Activated T-helper 1 cell treated with anti-CD3 and anti-CD28 coated beads, Interleukin-12 subunit alpha, Interleukin-12 subunit beta, Interleukin-2, Interleukin-4 antibody, amounts not matched to agents 30 ng/mL and 10 ng/mL and 1 ng/mL, durations not matched to agents 14 hours and 24 hours and 36 hours (primary cell): ENCODE results near the gene ETHE1. TPM values are rescaled to one million over a fixed set of nuclear protein-coding genes. Genes with fewer than 3 reads are reported as not detected.

Experiments used
- DNase-seq: peaks from one replicate; pipeline ENCODE4 v3.0.0; 2021; ENCODE audit warnings: low spot score
- H3K27ac Mint-ChIP-seq: one replicate; pipeline ENCODE4 v1.8.0; 2021; ENCODE audit warnings: mild to moderate bottlenecking, mixed read lengths
- H3K27me3 Mint-ChIP-seq: one replicate; pipeline ENCODE4 v1.8.0; 2022; ENCODE audit warnings: mild to moderate bottlenecking, moderate library complexity, mixed read lengths; ENCODE audit not compliant: insufficient read depth
- H3K36me3 Mint-ChIP-seq: one replicate; pipeline ENCODE4 v1.8.0; 2021; ENCODE audit warnings: low read depth, mixed read lengths
- H3K4me1 Mint-ChIP-seq: one replicate; pipeline ENCODE4 v1.8.0; 2021; ENCODE audit warnings: low read depth, mixed read lengths
- H3K4me3 Mint-ChIP-seq: one replicate; pipeline ENCODE4 v1.8.0; 2021; ENCODE audit warnings: mild to moderate bottlenecking, moderate library complexity, mixed read lengths
- H3K9me3 Mint-ChIP-seq: one replicate; pipeline ENCODE4 v1.8.0; 2021; ENCODE audit warnings: mixed read lengths
- intact Hi-C: fragments of 100-400 bp; cut with micrococcal nuclease; formaldehyde crosslinking; loops from one replicate; pipeline ENCODE4 v1.15.1; 2024
- total RNA-seq: library from RNA; stranded (reverse); gene quantifications from 2 replicates; pipeline ENCODE4 v1.2.3, GENCODE V29; 2022

The ETHE1 gene
- total RNA-seq, 1 donor from 2014 or later, result 55.4 TPM

DNA sequence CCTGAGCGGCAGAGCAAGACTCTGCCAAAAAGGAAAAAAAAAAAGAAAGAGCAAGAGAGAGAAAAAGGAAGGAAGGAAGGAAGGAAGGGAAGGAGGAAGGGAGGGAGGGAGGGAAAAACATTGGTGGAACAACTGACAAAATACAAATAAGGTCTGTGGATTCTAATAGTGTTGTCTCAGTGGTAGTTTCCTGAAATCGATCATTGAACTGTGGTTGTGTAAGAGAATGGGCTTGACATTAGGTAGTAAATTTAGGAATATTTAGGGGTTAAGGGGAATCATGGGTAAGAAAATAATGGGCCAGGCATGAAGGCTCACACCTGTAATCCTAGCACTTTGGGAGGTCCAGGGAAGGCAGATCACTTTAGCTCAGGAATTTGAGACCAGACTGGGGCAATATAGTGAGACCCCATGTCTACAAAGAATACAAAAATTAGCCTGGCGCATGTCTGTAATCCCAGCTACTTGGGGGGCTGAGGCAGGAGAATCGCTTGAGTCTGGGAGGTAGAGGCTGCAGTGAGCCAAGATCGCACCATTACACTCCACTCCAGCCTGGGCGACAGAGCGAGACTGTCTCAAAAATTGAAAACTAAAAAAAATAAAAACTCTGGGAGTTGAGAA, 36.9 kb downstream of the ETHE1 start:
- DNase-seq, result no peak
- intact Hi-C loops, result no loop called here
- Mint-ChIP-seq H3K27ac (no peak overlapping the region), H3K27me3 (no peaks in the 10 kb centered on the region), H3K4me1 (peaks cover 4% of the 10 kb centered on the region), H3K9me3 (no peaks in the 10 kb centered on the region), H3K36me3 (peaks cover 5% of the 10 kb centered on the region), H3K4me3 (no peak overlapping the region)

DNA sequence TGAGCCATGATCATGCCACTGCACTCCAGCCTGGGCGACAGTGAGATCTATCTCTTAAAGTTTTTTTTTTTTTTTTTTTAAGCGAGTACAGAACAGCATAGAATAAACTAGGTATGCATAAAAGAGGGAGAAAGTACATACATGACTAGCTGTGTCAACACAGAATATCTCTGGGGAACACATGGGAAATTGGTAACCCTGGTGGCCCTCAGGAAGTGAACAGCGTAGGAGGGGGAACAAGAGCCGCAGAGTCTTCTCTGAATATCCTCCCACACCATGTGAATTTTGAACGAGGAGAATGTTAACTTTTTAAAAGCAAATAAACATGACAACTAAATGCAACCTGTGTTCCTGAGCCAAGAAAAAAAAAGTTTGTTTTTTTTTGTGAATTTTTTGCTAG, 37.7 kb downstream of the ETHE1 start:
- peaks cover 3% of the 10 kb centered on the region for H3K36me3 Mint-ChIP-seq
- H3K4me1 Mint-ChIP-seq, result peaks cover 4% of the 10 kb centered on the region
- H3K27me3 Mint-ChIP-seq, result no peaks in the 10 kb centered on the region
- DNase-seq, result no peak
- no peak overlapping the region for H3K4me3 Mint-ChIP-seq
- intact Hi-C loops, result no loop called here
- H3K9me3 Mint-ChIP-seq, result no peaks in the 10 kb centered on the region
- H3K27ac Mint-ChIP-seq, result no peak overlapping the region

DNA sequence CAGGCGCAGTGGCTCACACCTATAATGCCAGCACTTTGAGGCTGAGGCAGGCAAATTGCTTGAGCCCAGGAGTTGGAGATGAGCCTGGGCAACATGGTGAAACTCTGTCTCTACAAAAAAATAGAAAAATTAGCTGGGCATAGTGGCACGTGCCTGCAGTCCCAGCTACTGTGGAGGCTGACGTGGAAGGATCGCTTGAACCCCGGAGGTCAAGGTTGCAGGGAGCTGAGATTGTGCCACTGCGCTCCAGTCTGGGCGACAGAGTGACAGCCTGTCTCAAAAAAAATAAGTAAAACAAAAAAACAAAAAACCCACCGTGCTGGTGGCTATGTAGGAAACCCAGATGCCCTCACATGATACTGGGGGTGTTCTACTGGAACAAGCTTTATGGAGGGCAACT, 38.8 kb downstream of the ETHE1 start:
- peaks cover 3% of the 10 kb centered on the region for H3K36me3 Mint-ChIP-seq

DNA sequence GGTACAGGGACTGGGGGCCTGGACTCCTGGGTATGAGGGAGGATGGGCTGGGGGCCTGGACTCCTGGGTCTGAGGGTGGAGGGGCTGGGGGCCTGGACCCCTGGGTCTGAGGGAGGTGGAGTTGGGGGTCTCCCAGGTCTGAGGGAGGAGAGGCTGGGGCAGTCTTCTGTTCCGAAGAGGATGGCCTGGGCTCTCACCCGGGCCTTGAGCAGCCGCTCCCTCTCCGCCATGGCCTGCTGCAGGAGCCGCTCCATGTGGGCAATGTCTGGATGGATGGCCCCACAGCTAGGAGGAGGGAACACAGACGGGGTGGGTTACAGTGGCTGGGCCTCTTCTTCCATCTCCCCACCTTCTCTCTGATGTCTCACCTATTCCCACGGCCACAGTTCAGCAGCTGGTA, 40.6 kb downstream of the ETHE1 start:
- no peaks in the 10 kb centered on the region for H3K9me3 Mint-ChIP-seq
- no peak overlapping the region for H3K4me3 Mint-ChIP-seq
- intact Hi-C loops, result no loop called here
- no peak overlapping the region for H3K27ac Mint-ChIP-seq
- peaks cover 4% of the 10 kb centered on the region for H3K4me1 Mint-ChIP-seq
- DNase-seq, result no peak
- H3K27me3 Mint-ChIP-seq, result no peaks in the 10 kb centered on the region
- peaks cover 6% of the 10 kb centered on the region for H3K36me3 Mint-ChIP-seq

More for the DNA sequence above, 38.8 kb downstream of the ETHE1 start:
- no peak for DNase-seq
- Mint-ChIP-seq H3K27ac (no peak overlapping the region), H3K4me3 (no peak overlapping the region), H3K4me1 (peaks cover 4% of the 10 kb centered on the region), H3K9me3 (no peaks in the 10 kb centered on the region), H3K27me3 (no peaks in the 10 kb centered on the region)
- intact Hi-C loops, result no loop called here

DNA sequence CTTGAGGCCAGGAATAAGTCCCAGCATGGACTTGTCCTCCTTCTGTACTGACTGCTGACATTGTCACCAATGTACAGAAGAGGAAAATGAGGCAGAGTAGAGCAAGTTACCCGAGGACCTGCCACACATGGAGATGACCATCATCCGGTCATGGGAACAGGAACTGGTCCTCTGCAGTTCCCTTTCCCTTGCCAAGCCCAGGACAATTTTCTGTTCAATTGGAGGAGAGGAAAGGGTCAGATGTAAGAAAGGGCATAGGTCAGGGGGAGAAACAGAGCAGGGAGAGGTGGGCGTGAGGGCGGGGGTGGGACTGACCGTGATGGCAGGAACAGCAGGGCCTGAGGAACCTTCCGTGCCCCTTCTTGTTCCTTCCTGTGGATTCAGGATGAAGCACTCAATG, 41.0 kb downstream of the ETHE1 start:
- intact Hi-C loops, result no loop called here
- Mint-ChIP-seq H3K4me1 (peaks cover 4% of the 10 kb centered on the region), H3K27me3 (no peaks in the 10 kb centered on the region), H3K27ac (no peak overlapping the region), H3K9me3 (no peaks in the 10 kb centered on the region), H3K36me3 (peaks cover 6% of the 10 kb centered on the region), H3K4me3 (no peak overlapping the region)
- no peak for DNase-seq

DNA sequence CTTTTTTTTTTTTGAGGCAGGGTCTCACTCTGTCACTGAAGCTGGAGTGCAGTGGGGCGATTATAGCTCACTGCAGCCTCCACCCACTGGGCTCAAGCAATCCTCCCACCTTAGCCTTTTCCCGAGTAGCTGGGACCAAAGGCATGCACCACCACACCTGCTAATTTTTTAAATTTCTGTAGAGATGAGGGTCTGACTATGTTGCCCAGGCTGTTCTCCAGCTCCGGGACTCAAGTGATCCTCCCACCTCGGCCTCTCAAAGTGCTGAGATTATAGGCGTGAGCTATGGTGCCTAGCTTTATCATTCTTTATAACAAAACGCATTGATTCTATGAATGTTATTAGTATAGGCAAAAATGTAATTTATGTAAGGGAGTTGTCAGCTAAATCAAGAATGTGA, 43.7 kb downstream of the ETHE1 start:
- H3K27me3 Mint-ChIP-seq, result no peaks in the 10 kb centered on the region
- H3K4me3 Mint-ChIP-seq, result no peak overlapping the region
- no peak overlapping the region for H3K27ac Mint-ChIP-seq
- H3K4me1 Mint-ChIP-seq, result no peaks in the 10 kb centered on the region
- intact Hi-C loops, result no loop called here
- no peak for DNase-seq
- H3K36me3 Mint-ChIP-seq, result peaks cover 11% of the 10 kb centered on the region
- H3K9me3 Mint-ChIP-seq, result no peaks in the 10 kb centered on the region

DNA sequence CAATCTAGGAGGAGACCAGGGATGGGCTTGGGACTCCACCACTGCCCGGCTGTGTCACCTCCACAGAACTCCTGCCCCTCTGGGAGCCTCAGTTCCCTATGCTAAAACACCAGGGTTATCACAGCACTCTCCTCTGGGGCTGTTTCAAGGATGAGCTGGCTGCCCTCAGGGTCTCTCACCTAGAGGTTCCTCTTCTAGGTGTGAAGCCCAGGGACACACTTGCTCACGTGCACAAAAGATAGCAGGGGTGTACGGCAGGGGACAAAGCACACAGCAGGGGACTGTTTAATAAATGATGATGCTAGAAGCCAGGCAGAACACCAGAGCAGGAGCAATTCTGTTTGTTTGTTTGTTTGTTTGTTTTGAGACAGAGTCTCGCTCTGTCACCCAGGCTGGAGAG, 44.8 kb downstream of the ETHE1 start:
- intact Hi-C loops, result no loop called here
- Mint-ChIP-seq H3K4me1 (no peaks in the 10 kb centered on the region), H3K27ac (no peak overlapping the region), H3K27me3 (no peaks in the 10 kb centered on the region), H3K36me3 (peaks cover 14% of the 10 kb centered on the region), H3K4me3 (no peak overlapping the region), H3K9me3 (no peaks in the 10 kb centered on the region)
- no peak for DNase-seq

DNA sequence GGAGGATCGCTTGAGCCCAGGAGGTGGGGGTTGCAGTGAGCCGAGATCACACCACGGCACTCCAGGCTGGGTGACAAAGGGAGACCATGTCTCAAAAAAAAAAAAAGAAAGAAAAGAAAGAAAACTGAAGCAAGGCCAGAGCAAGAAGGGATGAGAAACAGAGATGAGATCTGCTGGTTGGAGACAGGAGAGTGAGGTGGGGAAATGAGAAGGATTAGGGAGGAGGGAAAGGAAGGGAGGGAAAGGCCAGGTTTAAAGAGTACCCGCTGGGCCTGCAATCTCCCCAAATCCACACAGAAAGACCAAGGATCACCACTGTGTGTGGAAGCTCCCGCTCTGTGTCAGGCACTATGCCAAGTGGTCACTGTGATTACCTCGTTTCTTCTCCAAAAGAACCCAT, 45.3 kb downstream of the ETHE1 start:
- H3K9me3 Mint-ChIP-seq, result no peaks in the 10 kb centered on the region
- intact Hi-C loops, result no loop called here
- no peak for DNase-seq
- peaks cover 14% of the 10 kb centered on the region for H3K36me3 Mint-ChIP-seq
- no peak overlapping the region for H3K27ac Mint-ChIP-seq
- H3K4me3 Mint-ChIP-seq, result no peak overlapping the region
- H3K4me1 Mint-ChIP-seq, result no peaks in the 10 kb centered on the region
- no peaks in the 10 kb centered on the region for H3K27me3 Mint-ChIP-seq

DNA sequence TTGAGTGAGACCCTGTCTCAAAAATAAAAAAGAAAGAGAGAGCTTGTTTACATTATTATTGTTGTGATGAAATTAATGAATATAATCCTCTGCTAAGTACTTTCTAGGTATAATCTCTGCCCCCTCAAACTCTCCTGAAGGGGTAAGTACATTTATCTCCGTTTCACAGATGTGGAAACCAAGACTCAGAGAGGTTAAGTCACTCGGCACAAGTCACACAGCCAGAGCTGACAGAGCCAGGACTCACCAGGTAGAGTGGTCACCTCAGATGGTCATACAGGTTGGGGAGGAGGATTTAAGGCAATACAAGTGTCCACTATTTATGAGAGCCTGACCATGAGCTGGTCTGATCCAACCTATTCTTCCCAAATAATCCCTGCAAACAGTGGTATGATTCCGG, 46.4 kb downstream of the ETHE1 start:
- Mint-ChIP-seq H3K4me3 (no peak overlapping the region), H3K27me3 (no peaks in the 10 kb centered on the region), H3K4me1 (peaks cover 7% of the 10 kb centered on the region), H3K9me3 (no peaks in the 10 kb centered on the region), H3K36me3 (peaks cover 14% of the 10 kb centered on the region), H3K27ac (no peak overlapping the region)
- no peak for DNase-seq
- intact Hi-C loops, result no loop called here

DNA sequence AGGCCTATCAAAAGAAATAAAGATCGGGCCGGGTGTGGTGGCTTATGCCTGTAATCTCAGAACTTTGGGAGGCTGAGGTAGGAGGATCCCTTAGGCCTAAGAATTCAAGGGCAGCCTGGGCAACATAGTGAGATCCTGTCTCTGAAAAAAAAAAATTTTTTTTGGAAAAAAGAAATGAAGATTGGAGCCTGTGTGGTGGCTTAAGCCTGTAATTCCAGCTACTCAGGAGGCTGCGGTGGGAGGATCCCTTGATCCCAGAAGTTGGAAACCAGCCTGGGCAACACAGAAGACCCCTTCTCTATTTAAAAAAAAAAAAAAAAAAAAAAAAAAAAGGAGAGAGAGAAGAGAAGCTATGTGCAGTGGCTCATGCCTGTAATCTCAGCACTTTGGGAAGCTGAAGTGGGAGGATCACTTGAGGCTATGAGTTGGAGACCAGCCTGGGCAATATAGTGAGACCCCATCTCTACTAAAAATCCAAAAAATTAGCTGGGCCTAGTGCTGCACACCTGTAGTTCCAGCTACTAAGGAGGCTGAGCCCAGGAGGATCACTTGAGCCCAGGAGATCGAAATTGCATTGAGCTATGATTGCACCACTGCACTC, 46.9 kb downstream of the ETHE1 start:
- no peaks in the 10 kb centered on the region for H3K9me3 Mint-ChIP-seq

DNA sequence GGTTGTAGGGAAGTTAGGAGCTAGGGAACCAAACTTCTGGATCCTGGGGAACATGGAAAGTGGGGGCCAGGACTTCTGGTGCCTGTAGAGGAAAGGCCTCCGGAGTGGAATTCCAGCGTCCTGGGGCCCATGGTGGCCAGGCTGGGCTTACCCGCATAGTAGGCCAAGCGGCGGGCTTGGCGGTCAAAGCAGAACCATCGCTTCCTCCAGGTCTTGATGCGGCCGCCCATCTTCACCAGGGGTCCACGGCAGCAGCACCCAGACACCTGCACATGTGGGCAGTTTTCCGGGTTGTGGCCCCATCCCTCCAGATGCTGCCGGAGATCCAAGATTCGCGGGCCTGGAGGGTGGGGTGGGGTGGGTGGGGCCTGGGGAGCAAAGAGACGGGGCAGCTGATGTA, 47.8 kb downstream of the ETHE1 start:
- DNase-seq, result no peak
- H3K4me1 Mint-ChIP-seq, result peaks cover 14% of the 10 kb centered on the region
- peaks cover 18% of the 10 kb centered on the region for H3K36me3 Mint-ChIP-seq
- no peak overlapping the region for H3K27ac Mint-ChIP-seq
- no peak overlapping the region for H3K4me3 Mint-ChIP-seq
- intact Hi-C loops, result no loop called here
- H3K9me3 Mint-ChIP-seq, result no peaks in the 10 kb centered on the region
- H3K27me3 Mint-ChIP-seq, result no peaks in the 10 kb centered on the region

More for the DNA sequence above, 46.9 kb downstream of the ETHE1 start:
- Mint-ChIP-seq H3K36me3 (peaks cover 18% of the 10 kb centered on the region), H3K27me3 (no peaks in the 10 kb centered on the region), H3K4me3 (no peak overlapping the region), H3K4me1 (peaks cover 12% of the 10 kb centered on the region), H3K27ac (no peak overlapping the region)
- intact Hi-C loops, result no loop called here
- DNase-seq, result no peak

DNA sequence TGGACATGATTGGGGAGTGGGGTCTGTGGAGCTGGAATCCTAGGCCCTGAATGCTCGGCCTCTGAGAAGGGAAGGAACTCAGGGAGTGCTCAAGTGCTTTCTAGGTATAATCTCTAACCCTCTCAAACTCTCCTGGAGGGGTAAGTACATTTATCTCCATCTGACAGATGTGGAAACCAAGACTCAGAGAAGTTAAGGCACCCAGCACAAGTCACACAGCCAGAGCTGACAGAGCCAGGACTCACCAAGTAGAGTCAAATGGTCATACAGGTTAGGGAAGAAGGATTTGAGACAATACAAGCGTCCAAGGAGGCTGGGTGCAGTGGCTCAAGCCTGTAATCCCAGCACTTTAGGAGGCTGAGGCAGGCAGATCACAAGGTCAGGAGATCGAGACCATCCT, 48.7 kb downstream of the ETHE1 start:
- Mint-ChIP-seq H3K4me3 (no peak overlapping the region), H3K27me3 (no peaks in the 10 kb centered on the region), H3K36me3 (peaks cover 18% of the 10 kb centered on the region), H3K4me1 (peaks cover 14% of the 10 kb centered on the region), H3K27ac (no peak overlapping the region), H3K9me3 (no peaks in the 10 kb centered on the region)
- intact Hi-C loops, result no loop called here
- DNase-seq, result no peak

DNA sequence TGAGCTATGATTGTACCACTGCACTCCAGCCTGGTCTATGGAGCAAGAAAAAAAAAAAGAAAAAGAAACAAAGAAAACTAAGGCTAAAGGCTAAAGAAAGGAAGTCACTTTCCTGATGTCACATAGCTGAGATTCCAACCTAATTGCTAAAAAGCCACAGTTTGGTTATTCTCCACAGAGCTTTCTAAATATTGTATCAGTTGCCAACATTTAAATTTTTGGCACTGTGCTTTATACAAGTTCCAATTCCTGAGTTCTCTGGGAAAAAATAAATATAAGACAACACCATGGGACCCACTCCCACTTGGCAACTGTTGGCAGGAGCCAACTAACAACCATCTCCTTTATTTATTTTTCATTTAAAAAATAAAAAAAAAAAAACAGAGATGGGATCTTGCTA, 50.4 kb downstream of the ETHE1 start:
- Mint-ChIP-seq H3K4me1 (peaks cover 14% of the 10 kb centered on the region), H3K27ac (no peak overlapping the region), H3K36me3 (peaks cover 15% of the 10 kb centered on the region), H3K4me3 (no peak overlapping the region), H3K27me3 (no peaks in the 10 kb centered on the region), H3K9me3 (no peaks in the 10 kb centered on the region)
- intact Hi-C loops, result no loop called here
- no peak for DNase-seq
